ENCODE results near the gene GALNT18.

GALNT18 gene

GRCh38 chr11:11403763-11404725 is 217.8 kb downstream of the GALNT18 start:
- DNase-seq, result no peak

DNA sequence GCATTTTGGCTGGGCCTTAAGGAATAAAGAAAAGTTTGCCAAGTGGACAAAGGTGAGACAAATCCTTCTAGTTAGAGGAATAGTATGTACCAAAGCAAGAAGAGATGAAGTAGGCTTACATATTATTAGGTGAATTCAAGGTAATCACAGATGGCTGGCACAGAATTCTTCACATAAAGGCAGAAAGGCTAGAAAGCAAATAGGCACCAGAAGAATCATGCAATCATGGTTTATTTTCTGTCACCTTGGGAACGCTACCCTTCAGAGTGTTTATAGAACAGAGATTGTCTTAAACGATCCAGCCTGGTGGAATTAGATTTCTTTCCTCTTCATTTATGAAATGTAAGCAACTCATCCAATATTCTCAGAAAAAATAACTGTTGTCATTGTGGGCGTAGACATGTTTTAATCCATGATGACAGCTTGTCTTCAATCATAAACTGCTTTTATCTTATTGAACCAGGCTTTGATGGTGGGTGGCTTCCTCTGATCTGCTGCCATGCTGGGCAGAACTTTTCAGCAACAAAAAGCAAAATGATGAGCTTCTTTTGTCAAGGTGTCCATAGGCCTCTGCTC is 219.8 kb downstream of the GALNT18 start:
- DNase-seq, result no peak

GRCh38 chr11:11400635-11401232 is 221.1 kb downstream of the GALNT18 start:
- DNase-seq, result no peak

DNA sequence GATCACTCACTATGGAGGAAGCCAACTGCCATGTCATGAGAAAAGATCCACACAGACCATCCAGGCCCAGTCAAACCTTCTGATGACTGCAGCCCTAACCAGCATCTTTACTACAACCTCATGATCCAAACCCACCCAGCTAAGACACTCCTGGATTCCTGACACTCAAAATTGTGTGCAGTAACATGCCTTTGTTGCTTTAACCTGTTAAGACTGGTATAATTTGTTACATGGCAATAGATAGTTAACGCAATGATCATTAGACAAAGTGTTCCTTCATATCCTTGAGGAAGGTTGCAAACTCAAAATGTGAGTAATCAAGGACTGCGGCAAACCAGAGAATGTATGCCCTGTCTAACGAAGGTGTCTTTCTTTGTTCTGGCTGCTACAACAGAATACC is 221.7 kb downstream of the GALNT18 start:
- no peak for DNase-seq

DNA sequence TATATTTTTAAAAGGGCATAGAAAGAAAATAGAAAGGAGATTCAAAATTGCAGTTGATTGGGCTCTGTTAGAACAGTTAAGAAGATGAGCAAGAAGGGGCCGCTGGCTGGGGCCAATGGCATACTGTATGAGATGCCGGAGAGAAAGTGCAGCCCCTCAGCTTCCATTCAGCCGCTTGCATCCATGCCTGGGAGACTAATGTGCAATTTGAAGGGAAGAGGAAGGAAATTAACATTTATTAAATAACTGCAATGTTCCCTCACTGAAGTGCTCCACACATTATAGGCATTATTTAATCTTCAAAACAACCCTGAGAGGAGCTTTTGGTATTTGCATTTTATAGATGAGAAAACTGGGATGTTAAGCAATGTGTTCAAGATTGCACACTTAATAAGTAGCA is 224.0 kb downstream of the GALNT18 start:
- DNase-seq, result no peak

DNA sequence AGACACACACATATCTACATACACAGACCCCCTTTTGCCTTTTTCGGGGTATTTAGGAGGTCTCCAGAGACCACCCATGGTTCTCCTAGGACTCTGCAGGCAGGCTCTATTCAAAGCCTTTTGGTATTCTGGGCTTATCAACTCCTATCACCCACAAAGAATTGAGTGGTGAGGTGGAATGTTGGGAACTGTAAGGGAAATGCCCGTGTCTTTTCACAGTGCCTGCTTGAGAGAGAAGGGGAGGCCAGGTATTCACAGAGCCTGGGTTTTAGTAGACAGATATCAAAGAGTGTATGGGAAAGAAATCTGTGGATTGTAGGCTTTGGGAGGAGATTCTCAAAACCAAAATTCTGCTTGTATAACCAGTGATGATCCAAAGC is 224.8 kb downstream of the GALNT18 start:
- no peak for DNase-seq

DNA sequence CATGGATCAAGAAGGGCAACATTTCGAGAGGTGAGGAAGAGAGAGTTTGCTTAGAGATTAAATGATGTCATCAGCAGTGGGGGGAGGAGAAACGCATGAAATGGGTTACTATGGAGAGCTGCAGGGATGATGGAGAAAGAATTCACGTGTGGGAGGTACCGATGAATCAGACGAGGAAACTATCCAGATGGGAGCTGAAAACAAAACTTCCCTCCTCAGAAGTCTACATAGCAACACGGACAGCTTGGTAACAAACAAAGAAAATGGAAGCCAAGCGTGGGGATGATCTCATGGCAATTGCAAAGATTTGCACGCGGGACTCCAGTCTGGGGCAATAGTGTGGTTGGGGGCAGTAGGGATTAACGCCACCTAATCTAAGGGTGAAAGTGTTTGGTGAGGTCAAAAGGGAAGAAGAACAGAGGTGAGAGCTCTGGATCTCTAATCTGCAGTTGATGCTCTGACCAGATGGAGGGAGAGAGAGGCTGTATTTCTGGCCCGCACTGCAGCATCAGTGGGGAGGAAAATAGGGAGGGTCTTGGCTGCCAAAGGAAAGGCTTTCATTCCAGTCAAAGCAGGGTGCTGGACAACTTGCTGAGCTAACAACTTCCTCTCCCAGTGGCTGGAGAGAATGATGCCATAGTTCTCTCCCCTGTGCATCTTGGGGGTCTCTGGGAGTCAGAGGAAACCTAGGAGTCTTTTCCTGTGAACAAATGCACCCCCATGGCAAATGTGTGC is 225.3 kb downstream of the GALNT18 start:
- DNase-seq, result no peak

GRCh38 chr11:11395126-11395525 is 226.7 kb downstream of the GALNT18 start:
- DNase-seq, result no peak

DNA sequence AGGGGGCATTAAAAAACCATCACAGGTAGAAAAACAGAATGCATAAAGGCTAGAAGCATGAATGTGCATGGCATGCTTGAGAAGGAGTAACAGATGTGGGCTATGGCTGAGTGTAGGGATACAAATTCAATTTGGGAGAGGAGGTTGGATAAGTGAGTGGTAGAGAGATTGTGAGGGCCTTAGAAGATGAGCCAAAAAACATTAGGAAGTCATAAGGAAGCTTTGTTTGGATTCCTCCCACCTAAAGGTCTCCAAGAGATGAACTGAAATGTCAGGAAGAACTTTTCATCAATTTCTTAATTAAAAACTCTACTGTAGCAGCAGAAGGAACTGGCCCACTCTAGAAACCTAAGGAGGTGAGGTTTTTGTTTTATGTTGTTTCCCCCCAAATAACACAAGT is 227.6 kb downstream of the GALNT18 start:
- DNase-seq, result no peak

DNA sequence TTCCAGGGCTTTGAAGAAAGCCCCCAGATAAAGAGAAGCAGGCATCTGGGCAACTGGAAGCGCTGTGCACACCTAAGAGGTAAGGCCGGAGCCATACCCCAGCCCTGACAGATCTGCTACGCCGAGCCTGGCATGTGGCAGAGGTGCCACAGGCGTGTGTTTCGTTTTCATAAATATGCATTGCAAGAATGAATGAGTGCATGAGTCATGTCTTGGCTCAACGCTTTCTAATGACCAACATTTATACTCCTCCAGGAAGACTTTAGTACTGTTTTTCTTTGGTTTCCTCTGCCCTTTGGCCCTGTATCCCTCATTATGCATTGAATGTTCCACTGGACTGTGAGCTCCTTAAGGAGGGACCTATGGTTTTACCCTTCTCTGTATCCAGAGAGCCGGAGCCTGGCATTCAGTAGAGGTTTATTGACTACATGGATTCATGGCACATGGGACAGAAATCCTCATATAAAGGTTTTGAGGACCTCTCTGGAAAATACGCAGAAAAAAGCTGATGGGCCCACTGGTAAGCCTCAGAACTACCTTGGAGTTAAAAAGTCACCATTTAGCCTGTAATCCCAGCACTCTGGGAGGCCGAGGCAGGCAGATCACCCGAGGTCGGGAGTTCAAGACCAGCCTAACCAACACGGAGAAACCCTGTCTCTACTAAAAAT is 229.9 kb downstream of the GALNT18 start:
- no peak for DNase-seq

GRCh38 chr11:11391169-11391568 is 230.6 kb downstream of the GALNT18 start:
- no peak for DNase-seq

DNA sequence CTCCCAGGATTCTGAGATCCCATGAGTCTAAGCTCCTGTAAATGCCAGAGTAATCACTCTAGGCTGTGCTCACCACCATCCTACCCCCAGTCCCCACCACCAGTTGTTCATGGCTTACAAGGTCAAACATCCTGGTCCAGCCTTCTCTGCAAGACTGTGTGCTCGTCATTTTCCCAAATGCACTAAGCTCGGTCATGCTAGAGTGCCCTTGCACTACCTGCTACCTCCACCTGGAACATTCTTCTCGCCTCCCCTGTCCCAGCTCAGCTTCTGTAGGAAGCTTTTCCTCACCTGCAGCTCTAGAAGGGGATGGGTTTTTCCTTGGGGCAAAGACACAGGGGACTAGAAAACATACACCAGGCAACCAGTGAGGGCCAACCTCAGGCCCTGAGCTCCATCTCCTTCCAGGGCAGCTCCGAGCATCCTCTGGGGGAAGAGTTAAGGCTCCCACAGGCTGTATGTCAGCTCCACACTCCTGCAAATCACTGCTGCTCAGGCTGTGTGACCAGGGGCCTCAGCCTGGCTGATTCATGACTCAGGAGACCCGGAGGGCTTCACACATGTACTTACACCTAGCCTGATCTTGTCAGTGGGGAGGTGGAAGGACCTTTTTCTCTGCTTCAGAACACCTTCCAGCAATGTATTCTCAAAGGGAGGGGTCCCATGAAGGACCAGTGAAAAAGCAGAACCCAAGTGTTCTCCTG is 231.6 kb downstream of the GALNT18 start:
- DNase-seq, result no peak

GRCh38 chr11:11389238-11389637 is 232.6 kb downstream of the GALNT18 start:
- no peak for DNase-seq

- no peak for DNase-seq
These were observed 234.0 kb downstream of the GALNT18 start for GRCh38 chr11:11387622-11388305.

- DNase-seq, result no peak
These were observed 234.6 kb downstream of the GALNT18 start for GRCh38 chr11:11387207-11387606.

DNA sequence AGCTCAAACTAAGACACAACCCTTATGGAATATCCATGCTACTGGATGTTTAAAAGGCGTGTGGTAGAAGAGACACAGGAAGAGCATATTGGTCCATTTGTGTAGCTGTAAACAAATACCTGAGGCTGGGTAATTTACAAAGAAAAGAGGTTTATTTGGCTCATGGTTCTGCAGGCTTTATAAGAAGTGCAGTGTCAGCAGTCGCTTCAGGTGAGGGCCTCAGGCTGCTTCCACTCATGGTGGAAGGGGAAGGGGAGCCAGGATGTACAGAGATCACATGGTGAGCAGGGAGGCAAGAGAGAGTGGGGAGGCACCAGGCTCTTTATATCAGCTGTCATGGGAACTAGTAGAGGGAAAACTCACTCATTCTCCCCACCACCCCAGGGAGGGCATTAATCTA is 237.0 kb downstream of the GALNT18 start:
- DNase-seq, result no peak

DNA sequence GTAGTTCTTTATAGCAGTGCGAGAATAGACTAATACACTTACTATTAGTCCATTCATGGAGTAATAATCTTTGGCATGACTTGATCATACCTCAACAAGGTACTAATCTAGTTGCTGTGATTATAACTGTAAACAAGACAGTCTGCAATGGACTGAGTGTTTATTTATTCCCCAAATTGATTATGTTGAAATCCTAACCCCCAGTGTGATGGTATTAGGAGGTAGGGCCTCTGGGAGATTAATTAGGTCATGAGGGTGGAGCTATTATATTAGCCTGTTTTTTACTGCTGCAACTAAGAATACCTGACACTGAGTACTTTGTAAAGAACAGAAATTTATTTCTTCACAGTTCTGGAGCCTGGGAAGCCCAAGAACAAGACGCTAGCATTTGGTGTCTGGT is 237.8 kb downstream of the GALNT18 start:
- DNase-seq, result no peak

DNA sequence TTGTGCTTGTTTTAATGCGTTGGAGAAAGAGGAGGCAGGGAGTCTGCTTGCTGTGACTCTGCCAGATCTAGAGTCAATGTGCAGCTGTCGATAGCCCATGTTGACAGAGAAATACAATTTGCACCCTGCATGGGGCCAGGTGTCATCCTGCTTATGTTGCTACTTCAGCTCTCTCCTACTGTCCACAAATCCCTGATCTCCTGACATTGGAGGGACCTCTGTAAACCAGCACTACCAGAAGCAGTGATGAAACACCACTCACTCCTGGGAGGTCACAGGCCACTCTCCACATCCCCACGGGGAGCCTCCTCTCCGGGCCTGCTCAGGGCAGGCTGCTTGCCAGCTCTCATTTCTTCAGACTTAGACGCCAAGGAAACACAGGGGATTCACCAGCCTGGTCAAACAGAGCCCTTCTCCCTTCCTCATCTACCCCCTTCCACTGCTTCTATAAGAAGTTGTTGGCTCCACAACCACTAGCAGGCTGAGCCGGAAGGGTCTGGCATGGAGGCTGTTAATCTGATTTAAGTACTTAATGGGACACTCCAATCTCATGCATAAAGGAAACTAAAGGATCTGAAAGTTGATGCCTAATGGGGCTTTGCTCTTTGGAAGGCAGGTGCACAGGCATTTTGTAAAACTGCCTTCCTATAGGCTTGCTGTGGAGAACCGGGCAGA is 238.8 kb downstream of the GALNT18 start:
- no peak for DNase-seq

DNA sequence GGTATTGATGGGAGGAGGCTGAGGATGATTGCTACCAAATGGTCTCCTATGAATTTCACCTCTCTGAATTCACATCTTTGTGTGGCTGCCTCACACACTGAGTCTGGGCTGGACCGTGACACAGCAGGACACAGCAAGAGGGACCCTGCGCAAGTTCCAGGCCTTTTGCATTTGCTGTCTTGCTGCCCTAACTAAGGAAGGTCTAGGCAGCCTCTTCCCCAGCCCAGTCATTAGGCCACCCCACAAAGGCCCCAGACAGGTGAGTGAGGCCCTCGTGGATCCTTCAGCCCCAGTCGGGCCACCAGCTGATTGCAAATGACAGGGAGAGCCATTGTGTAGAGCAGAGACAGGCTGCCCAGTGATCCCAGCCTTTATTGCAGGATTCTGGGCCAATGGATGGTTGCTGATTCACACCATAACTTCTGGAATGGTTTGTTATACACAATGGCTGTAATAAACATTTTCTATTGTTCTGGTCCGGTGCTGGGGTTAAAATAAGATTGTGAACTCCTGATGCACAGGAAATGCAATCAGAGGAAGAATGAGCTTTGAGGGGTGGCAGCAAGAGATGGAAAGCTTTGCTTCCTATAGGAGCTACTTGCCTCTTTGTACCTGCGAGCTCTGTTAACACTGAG is 240.2 kb downstream of the GALNT18 start:
- DNase-seq, result no peak

DNA sequence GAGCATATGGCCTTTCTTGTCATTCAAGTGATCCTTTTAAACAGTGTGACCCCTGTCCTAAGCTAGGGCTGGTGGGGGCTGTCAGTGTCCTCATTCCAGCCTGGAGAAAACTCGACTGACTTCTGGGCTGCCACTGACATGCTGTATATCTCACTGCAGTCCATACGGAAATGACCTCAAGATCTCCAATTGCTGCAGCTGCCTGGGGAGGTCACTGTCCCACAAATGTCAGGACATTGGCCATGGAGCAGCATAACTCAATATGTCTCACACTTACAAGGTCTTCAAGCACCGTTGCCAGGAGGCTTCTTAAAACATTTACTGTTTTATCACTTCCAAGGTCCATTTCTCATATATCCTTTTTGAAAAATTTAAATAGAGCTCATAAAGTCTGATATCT is 240.9 kb downstream of the GALNT18 start:
- no peak for DNase-seq
